ENCODE results near the gene P2RY11.

DNA sequence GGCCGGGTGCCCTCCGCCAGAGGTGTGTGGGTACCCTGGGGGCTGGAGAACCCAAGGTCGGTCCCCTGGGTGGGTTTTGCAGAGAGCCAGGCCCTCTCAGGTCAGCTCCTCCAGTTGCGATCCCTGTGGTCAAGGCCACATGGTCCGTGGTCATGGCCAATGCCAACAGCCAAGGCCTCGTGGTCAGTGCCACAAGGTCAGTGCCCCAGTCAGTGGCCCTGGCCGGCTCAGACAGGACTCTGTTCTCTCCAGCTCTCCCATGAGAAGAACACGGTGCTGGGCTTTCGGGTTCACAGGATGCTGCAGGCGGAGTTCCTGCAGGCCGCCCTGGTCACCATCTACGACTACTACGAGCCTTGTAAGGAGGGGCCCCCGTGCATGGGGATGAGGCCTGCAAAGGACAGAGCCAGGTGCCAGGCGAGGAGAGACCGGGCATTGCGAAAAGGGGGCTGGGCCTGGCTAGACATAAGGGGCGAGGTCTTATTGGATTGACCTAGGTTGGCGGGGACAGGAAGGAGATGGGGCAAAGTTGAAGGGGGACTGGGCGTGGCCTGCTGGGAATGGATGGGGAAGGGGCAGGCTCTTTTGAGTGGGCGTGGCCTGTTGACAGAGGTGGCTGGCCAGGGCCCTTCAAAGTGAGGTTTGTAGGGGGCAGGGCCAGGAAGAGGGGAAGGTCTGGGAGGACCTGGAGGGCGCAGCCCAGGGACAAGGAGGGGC is 40.6 kb upstream of the P2RY11 start:
- TF ChIP-seq, protein P1, sequence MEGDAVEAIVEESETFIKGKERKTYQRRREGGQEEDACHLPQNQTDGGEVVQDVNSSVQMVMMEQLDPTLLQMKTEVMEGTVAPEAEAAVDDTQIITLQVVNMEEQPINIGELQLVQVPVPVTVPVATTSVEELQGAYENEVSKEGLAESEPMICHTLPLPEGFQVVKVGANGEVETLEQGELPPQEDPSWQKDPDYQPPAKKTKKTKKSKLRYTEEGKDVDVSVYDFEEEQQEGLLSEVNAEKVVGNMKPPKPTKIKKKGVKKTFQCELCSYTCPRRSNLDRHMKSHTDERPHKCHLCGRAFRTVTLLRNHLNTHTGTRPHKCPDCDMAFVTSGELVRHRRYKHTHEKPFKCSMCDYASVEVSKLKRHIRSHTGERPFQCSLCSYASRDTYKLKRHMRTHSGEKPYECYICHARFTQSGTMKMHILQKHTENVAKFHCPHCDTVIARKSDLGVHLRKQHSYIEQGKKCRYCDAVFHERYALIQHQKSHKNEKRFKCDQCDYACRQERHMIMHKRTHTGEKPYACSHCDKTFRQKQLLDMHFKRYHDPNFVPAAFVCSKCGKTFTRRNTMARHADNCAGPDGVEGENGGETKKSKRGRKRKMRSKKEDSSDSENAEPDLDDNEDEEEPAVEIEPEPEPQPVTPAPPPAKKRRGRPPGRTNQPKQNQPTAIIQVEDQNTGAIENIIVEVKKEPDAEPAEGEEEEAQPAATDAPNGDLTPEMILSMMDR (conservative IDR thresholded peaks at IDR 0.05; ENCODE audit: low read depth in 2 of 2), result no peak
- TF ChIP-seq POLR2AphosphoS5 (IDR thresholded peaks at IDR 0.05; ENCODE audit: low read depth) (no peak), NANOG (IDR thresholded peaks at IDR 0.05; ENCODE audit: borderline replicate concordance) (no peak), EZH2phosphoT487 (IDR thresholded peaks at IDR 0.05; ENCODE audit: unreplicated experiment) (no peak), JUNB (IDR thresholded peaks at IDR 0.05; ENCODE audit: unreplicated experiment) (no peak), ZNF114 (CRISPR knock-in tag; IDR thresholded peaks at IDR 0.05) (no peak), EZH2 (IDR thresholded peaks at IDR 0.05; ENCODE audit: low read depth, unreplicated experiment) (no peak), CREB1 (CRISPR knock-in tag; IDR thresholded peaks at IDR 0.05; ENCODE audit: low read depth) (no peak), STAT1 (IDR thresholded peaks at IDR 0.05; ENCODE audit: unreplicated experiment) (no peak)
- TF ChIP-seq, protein P2, sequence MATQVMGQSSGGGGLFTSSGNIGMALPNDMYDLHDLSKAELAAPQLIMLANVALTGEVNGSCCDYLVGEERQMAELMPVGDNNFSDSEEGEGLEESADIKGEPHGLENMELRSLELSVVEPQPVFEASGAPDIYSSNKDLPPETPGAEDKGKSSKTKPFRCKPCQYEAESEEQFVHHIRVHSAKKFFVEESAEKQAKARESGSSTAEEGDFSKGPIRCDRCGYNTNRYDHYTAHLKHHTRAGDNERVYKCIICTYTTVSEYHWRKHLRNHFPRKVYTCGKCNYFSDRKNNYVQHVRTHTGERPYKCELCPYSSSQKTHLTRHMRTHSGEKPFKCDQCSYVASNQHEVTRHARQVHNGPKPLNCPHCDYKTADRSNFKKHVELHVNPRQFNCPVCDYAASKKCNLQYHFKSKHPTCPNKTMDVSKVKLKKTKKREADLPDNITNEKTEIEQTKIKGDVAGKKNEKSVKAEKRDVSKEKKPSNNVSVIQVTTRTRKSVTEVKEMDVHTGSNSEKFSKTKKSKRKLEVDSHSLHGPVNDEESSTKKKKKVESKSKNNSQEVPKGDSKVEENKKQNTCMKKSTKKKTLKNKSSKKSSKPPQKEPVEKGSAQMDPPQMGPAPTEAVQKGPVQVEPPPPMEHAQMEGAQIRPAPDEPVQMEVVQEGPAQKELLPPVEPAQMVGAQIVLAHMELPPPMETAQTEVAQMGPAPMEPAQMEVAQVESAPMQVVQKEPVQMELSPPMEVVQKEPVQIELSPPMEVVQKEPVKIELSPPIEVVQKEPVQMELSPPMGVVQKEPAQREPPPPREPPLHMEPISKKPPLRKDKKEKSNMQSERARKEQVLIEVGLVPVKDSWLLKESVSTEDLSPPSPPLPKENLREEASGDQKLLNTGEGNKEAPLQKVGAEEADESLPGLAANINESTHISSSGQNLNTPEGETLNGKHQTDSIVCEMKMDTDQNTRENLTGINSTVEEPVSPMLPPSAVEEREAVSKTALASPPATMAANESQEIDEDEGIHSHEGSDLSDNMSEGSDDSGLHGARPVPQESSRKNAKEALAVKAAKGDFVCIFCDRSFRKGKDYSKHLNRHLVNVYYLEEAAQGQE (IDR thresholded peaks at IDR 0.05; ENCODE audit: unreplicated experiment), result no peak
- TF ChIP-seq, protein P3, sequence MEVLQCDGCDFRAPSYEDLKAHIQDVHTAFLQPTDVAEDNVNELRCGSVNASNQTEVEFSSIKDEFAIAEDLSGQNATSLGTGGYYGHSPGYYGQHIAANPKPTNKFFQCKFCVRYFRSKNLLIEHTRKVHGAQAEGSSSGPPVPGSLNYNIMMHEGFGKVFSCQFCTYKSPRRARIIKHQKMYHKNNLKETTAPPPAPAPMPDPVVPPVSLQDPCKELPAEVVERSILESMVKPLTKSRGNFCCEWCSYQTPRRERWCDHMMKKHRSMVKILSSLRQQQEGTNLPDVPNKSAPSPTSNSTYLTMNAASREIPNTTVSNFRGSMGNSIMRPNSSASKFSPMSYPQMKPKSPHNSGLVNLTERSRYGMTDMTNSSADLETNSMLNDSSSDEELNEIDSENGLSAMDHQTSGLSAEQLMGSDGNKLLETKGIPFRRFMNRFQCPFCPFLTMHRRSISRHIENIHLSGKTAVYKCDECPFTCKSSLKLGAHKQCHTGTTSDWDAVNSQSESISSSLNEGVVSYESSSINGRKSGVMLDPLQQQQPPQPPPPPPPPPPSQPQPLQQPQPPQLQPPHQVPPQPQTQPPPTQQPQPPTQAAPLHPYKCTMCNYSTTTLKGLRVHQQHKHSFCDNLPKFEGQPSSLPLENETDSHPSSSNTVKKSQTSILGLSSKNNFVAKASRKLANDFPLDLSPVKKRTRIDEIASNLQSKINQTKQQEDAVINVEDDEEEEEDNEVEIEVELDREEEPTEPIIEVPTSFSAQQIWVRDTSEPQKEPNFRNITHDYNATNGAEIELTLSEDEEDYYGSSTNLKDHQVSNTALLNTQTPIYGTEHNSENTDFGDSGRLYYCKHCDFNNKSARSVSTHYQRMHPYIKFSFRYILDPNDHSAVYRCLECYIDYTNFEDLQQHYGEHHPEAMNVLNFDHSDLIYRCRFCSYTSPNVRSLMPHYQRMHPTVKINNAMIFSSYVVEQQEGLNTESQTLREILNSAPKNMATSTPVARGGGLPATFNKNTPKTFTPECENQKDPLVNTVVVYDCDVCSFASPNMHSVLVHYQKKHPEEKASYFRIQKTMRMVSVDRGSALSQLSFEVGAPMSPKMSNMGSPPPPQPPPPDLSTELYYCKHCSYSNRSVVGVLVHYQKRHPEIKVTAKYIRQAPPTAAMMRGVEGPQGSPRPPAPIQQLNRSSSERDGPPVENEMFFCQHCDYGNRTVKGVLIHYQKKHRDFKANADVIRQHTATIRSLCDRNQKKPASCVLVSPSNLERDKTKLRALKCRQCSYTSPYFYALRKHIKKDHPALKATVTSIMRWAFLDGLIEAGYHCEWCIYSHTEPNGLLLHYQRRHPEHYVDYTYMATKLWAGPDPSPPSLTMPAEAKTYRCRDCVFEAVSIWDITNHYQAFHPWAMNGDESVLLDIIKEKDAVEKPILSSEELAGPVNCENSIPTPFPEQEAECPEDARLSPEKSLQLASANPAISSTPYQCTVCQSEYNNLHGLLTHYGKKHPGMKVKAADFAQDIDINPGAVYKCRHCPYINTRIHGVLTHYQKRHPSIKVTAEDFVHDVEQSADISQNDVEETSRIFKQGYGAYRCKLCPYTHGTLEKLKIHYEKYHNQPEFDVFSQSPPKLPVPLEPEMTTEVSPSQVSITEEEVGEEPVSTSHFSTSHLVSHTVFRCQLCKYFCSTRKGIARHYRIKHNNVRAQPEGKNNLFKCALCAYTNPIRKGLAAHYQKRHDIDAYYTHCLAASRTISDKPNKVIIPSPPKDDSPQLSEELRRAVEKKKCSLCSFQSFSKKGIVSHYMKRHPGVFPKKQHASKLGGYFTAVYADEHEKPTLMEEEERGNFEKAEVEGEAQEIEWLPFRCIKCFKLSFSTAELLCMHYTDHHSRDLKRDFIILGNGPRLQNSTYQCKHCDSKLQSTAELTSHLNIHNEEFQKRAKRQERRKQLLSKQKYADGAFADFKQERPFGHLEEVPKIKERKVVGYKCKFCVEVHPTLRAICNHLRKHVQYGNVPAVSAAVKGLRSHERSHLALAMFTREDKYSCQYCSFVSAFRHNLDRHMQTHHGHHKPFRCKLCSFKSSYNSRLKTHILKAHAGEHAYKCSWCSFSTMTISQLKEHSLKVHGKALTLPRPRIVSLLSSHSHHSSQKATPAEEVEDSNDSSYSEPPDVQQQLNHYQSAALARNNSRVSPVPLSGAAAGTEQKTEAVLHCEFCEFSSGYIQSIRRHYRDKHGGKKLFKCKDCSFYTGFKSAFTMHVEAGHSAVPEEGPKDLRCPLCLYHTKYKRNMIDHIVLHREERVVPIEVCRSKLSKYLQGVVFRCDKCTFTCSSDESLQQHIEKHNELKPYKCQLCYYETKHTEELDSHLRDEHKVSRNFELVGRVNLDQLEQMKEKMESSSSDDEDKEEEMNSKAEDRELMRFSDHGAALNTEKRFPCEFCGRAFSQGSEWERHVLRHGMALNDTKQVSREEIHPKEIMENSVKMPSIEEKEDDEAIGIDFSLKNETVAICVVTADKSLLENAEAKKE (CRISPR knock-in tag; IDR thresholded peaks at IDR 0.05), result no peak
- TF ChIP-seq, protein P4, sequence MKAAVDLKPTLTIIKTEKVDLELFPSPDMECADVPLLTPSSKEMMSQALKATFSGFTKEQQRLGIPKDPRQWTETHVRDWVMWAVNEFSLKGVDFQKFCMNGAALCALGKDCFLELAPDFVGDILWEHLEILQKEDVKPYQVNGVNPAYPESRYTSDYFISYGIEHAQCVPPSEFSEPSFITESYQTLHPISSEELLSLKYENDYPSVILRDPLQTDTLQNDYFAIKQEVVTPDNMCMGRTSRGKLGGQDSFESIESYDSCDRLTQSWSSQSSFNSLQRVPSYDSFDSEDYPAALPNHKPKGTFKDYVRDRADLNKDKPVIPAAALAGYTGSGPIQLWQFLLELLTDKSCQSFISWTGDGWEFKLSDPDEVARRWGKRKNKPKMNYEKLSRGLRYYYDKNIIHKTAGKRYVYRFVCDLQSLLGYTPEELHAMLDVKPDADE (IDR thresholded peaks at IDR 0.05), result no peak
